Suprapubic skin (tissue), 4 donors: ENCODE measurements around the gene PRELP. TPM values are rescaled to one million over a fixed set of nuclear protein-coding genes. Genes with fewer than 3 reads are reported as not detected.

Experiments
- DNase-seq, 2 donors: peaks; one replicate each; pipeline ENCODE4 v3.0.0-alpha.2; 2019; ENCODE audit warnings: low spot score in 2 of 2
- H3K27ac ChIP-seq: fragments of 200-600 bp; sonication (generic); one replicate; pipeline ENCODE4 v1.5.1; 2019
- H3K27me3 ChIP-seq: fragments of 200-600 bp; sonication (generic); one replicate; pipeline ENCODE4 v1.5.1; 2019
- H3K36me3 ChIP-seq: fragments of 200-600 bp; sonication (generic); one replicate; pipeline ENCODE4 v1.5.1; 2019
- H3K4me1 ChIP-seq: fragments of 200-600 bp; sonication (generic); one replicate; pipeline ENCODE4 v1.5.1; 2019
- H3K4me3 ChIP-seq: fragments of 200-600 bp; sonication (generic); one replicate; pipeline ENCODE4 v1.5.1; 2019; ENCODE audit warnings: mild to moderate bottlenecking
- H3K9me3 ChIP-seq: fragments of 200-600 bp; sonication (generic); one replicate; pipeline ENCODE4 v1.5.1; 2019
- CTCF ChIP-seq, 2 donors: fragments of 200-600 bp in 1 of 2; fragments of 450-650 bp in 1 of 2; sonication (generic) in 1 of 2; IDR thresholded peaks; one replicate each; pipeline ENCODE4 v1.5.1; 2016 to 2019; ENCODE audit warnings: antibody characterized with exemption in 2 of 2, mild to moderate bottlenecking in 1 of 2, moderate library complexity in 1 of 2
- EP300 ChIP-seq: sonication (generic); formaldehyde crosslinking; IDR thresholded peaks from one replicate; pipeline ENCODE4 v1.6.1; 2017; ENCODE audit warnings: antibody characterized with exemption
- POLR2A ChIP-seq, 2 donors: fragments of 450-650 bp; IDR thresholded peaks; one replicate each; pipeline ENCODE4 v1.6.1; 2017; ENCODE audit warnings: antibody characterized with exemption in 2 of 2, mild to moderate bottlenecking in 2 of 2, moderate library complexity in 2 of 2
- POLR2AphosphoS5 ChIP-seq, 3 donors: sonication (generic); formaldehyde crosslinking; IDR thresholded peaks; one replicate each; pipeline ENCODE4 v1.6.1; 2017; ENCODE audit warnings: antibody characterized with exemption in 3 of 3
- WGBS: methylation state at CpG from one replicate; pipeline ENCODE4 v1.1.5; 2018; 5-methylcytosine and 5-hydroxymethylcytosine counted together
- total RNA-seq, 4 donors: library from RNA; depleted of rRNA; stranded (reverse); fragments of >200 nt; gene quantifications; one replicate each; pipeline ENCODE4 v1.1.0, GENCODE V29; 2016

Gene PRELP
- total RNA-seq, 4 donors from 2014 or later: 6.4 to 34.7 (median 18.0) TPM

- Histone ChIP-seq H3K27ac (peak overlapping the region; percentile 78), H3K27me3 (no peaks in the 10 kb centered on the region), H3K4me3 (peak overlapping the region; percentile 48), H3K4me1 (peaks cover 39% of the 10 kb centered on the region), H3K36me3 (no peaks in the 10 kb centered on the region), H3K9me3 (no peaks in the 10 kb centered on the region)
- DNase-seq: no peak
- TF ChIP-seq POLR2AphosphoS5 (IDR thresholded peaks at IDR 0.05) (no peak), EP300 (no peak), CTCF (IDR thresholded peaks at IDR 0.05) (no peak), POLR2A (IDR thresholded peaks at IDR 0.05) (no peak)
- WGBS: 78% methylated on average over 3 of the region's 3 CpGs
These were observed 2.6 kb downstream of the PRELP start for GRCh38 chr1:203478231-203478630.

GRCh38 chr1:203478986-203479385, 3.4 kb downstream of the PRELP start:
- no peak for TF ChIP-seq POLR2A (IDR thresholded peaks at IDR 0.05)
- TF ChIP-seq POLR2AphosphoS5 (IDR thresholded peaks at IDR 0.05): no peak
- TF ChIP-seq EP300: no peak
- TF ChIP-seq CTCF (IDR thresholded peaks at IDR 0.05): no peak
- no peaks in the 10 kb centered on the region for H3K9me3 ChIP-seq
- no peaks in the 10 kb centered on the region for H3K36me3 ChIP-seq
- H3K4me1 ChIP-seq: peaks cover 39% of the 10 kb centered on the region
- no peaks in the 10 kb centered on the region for H3K27me3 ChIP-seq
- no peak for DNase-seq
- H3K4me3 ChIP-seq: peak overlapping the region; percentile 48
- peak overlapping the region; percentile 78 for H3K27ac ChIP-seq
- 72% methylated on average over 5 of the region's 5 CpGs for WGBS

GRCh38 chr1:203479646-203480045, 4.0 kb downstream of the PRELP start:
- TF ChIP-seq POLR2AphosphoS5 (IDR thresholded peaks at IDR 0.05): no peak
- TF ChIP-seq CTCF (IDR thresholded peaks at IDR 0.05): no peak
- TF ChIP-seq POLR2A (IDR thresholded peaks at IDR 0.05): no peak
- TF ChIP-seq EP300: no peak
- Histone ChIP-seq H3K4me3 (peak overlapping the region; percentile 48), H3K4me1 (peaks cover 39% of the 10 kb centered on the region), H3K27me3 (no peaks in the 10 kb centered on the region), H3K27ac (peak overlapping the region; percentile 15), H3K36me3 (no peaks in the 10 kb centered on the region), H3K9me3 (no peaks in the 10 kb centered on the region)
- WGBS: 44% methylated on average over 2 of the region's 2 CpGs
- DNase-seq: no peak

GRCh38 chr1:203480084-203480483, 4.5 kb downstream of the PRELP start:
- Histone ChIP-seq H3K9me3 (no peaks in the 10 kb centered on the region), H3K4me1 (peaks cover 36% of the 10 kb centered on the region), H3K27ac (peak overlapping the region; percentile 59), H3K4me3 (peak overlapping the region; percentile 48), H3K27me3 (no peaks in the 10 kb centered on the region), H3K36me3 (no peaks in the 10 kb centered on the region)
- no peak for DNase-seq
- TF ChIP-seq POLR2AphosphoS5 (IDR thresholded peaks at IDR 0.05) (peak in 2 of 3 donors; percentile 15 to 32), POLR2A (IDR thresholded peaks at IDR 0.05) (no peak), CTCF (IDR thresholded peaks at IDR 0.05) (peak; percentile 17 to 20), EP300 (no peak)
- 48% methylated on average over 2 of the region's 2 CpGs for WGBS

GRCh38 chr1:203480525-203481084, 5.0 kb downstream of the PRELP start:
- H3K36me3 ChIP-seq: no peaks in the 10 kb centered on the region
- H3K4me3 ChIP-seq: peak overlapping the region; percentile 48
- H3K4me1 ChIP-seq: peaks cover 30% of the 10 kb centered on the region
- DNase-seq: peak in 1 of 2 donors; percentile 91
- H3K9me3 ChIP-seq: no peaks in the 10 kb centered on the region
- WGBS: 10% methylated on average over 3 of the region's 6 CpGs
- no peak for TF ChIP-seq POLR2AphosphoS5 (IDR thresholded peaks at IDR 0.05)
- TF ChIP-seq EP300: no peak
- no peak for TF ChIP-seq POLR2A (IDR thresholded peaks at IDR 0.05)
- TF ChIP-seq CTCF (IDR thresholded peaks at IDR 0.05): no peak
- peak overlapping the region; percentile 59 for H3K27ac ChIP-seq
- H3K27me3 ChIP-seq: no peaks in the 10 kb centered on the region
